ENCODE results near the gene DLGAP1.
"Not testable (repeated sequence)": the region's sequence is repeated elsewhere in the genome, so short reads cannot be mapped to it uniquely, and the experiment has no call there.

Gene DLGAP1

DNA sequence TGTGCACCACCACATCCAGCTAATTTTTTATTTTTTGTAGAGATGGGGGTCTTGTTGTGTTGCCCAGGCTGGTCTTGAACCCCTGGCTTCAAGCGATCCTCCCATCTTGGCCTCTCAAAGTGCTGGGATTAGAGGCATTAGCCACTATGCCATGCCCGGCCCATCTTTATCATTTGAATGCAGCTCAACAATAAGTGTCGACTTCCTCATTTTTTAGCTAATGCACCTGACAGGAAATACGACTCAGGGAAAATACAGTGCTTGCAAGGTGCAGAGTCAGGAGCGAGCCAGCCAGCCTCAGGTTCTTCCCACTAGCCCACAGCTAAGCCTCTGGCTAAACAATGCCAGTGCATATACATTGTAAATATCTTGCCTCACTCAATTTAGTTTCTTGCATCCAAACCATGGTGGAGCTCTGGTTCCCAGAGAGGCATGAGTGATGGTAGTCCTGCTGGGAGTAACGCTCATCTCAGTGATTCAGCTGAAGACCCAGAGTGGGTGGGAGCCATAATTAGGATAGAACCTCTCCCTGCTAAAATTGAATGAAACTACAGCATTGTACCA, 870.1 kb downstream of the DLGAP1 start:
- no peak for DNase-seq (ENCODE audit: low read depth)

GRCh38 chr18:3584266-3584861, 870.7 kb downstream of the DLGAP1 start:
- no peak for DNase-seq (ENCODE audit: low read depth)

GRCh38 chr18:3583873-3584247, 871.2 kb downstream of the DLGAP1 start:
- DNase-seq (ENCODE audit: low read depth) = no peak

- peak; percentile 64 for DNase-seq (ENCODE audit: low read depth)
Measured at GRCh38 chr18:3583106-3583872, 871.8 kb downstream of the DLGAP1 start.

DNA sequence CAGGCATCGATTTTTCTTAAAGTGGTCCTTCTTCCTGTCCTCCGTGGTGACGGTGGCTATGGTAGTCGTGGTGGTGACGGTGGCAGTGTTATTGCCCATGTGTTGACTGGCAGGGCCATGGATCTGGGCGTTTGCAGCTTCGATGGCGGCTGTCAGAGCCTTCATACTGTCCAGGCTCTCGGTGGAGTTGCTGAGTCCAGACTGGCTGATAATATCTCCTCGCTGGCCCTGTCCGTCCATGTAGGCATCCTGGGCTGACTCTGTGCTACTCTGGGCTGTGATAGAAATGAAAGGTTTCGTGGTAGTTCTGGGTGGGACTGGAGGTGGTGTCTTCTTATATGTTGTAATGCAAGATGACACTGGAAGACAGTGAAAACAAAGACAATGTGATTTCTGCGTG, 873.2 kb downstream of the DLGAP1 start:
- DNase-seq (ENCODE audit: low read depth) = no peak

DNA sequence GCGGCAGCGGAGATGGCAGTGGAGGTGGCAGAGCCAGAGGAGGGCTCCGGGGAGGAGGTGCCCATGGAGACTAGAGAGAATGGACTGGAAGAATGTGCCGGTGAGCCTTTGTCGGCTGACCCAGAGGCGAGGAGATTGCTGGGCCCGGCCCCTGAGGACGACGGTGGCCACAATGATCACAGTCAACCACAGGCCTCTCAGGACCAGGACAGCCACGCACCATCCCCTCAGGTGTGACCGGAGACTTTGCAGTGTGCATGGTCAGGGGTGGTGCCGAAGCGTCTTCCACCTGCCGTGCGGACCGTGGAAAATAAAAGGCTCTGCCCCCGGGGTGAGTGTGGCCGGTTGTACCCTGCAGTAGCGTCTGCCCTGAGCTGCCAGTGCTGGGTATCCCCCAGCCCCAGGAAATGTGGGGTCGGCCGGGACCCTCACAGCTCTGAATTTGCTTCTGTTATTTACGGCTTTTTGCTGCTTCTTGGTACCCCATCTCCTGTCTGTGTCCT, 874.5 kb downstream of the DLGAP1 start:
- DNase-seq (ENCODE audit: low read depth) = not testable (repeated sequence)

GRCh38 chr18:3579701-3580100, 875.4 kb downstream of the DLGAP1 start:
- peak; percentile 92 for DNase-seq (ENCODE audit: low read depth)

GRCh38 chr18:3578621-3579020, 876.5 kb downstream of the DLGAP1 start:
- DNase-seq (ENCODE audit: low read depth) = no peak

DNA sequence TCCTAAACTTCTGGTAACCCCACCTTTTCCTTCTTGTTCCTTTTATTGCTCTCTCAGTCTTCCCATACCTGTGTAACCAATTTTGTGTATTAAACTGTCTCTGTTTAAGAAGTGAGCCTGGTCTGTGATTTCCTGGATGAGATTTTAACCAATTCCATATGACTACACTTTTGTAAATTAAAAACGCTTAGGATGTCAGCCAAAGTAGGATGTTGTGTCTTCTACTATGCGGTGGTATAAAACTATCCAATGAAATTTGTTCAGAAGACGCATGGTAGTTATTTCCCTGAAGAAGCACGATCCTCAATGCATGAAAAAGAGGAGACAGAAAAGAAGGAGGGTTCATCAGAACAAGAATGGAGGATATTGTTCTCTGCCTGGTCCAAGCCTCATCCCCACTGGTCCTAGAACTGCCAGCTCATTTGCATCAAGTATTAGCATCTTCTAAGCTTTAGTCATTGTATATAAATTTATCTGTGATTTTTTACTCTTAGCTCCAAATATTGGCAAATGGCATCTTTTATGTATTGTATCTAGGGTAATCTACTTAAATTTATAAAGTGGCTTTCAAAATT, 877.7 kb downstream of the DLGAP1 start:
- DNase-seq (ENCODE audit: low read depth) = no peak

- no peak for DNase-seq (ENCODE audit: low read depth)
Measured at GRCh38 chr18:3572761-3573160, 882.3 kb downstream of the DLGAP1 start.

- DNase-seq (ENCODE audit: low read depth) = no peak
Measured at GRCh38 chr18:3566851-3567250, 888.3 kb downstream of the DLGAP1 start.

DNA sequence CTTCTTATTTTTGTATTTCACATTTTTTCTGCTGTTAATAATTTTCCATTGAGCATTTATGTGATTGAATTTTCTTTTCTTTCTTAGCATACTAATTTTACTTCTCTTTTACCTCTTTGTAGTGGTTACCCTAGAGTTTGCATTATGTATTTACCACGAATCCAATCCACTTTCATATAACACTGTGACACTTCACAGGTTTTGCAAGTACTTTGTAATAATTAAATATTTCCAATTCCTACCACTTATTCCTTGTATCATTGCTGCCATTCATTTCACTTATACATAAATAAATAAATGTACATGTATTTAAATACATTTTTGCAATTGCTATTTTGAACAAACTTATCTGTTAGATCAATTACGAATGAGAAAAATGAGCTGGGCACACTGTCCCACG, 894.4 kb downstream of the DLGAP1 start:
- DNase-seq (ENCODE audit: low read depth) = no peak

DNA sequence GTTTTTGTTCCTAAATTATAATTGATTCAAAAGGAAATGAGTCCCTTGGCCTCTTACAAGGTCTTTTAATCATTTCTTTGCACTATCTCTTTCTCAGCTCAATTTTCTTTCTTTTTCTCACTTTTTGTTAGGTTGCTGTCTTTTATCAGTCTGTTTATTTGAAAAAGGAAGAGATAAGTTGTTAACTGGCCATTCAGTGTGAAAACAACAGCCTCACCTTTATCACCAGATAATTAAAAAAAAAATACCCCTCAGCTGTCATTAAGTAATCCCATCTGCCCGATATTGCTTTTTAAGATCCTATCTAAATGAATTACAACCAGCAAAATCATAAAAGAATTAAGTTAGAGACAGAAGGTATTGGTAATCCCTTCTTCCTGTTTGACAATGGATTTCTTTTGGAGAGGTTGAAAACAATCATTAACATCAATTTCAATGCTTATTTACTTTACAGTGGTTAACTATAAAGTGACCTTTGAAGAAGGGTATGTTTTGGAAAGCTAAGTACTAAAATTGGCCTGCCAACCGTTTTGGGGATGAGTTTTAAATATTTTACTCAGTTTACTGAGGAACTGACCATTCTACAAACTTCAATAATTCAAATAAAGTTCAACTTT, 900.2 kb downstream of the DLGAP1 start:
- DNase-seq (ENCODE audit: low read depth) = no peak

GRCh38 chr18:3554091-3554601, 901.0 kb downstream of the DLGAP1 start:
- DNase-seq (ENCODE audit: low read depth) = peak; percentile 19

DNA sequence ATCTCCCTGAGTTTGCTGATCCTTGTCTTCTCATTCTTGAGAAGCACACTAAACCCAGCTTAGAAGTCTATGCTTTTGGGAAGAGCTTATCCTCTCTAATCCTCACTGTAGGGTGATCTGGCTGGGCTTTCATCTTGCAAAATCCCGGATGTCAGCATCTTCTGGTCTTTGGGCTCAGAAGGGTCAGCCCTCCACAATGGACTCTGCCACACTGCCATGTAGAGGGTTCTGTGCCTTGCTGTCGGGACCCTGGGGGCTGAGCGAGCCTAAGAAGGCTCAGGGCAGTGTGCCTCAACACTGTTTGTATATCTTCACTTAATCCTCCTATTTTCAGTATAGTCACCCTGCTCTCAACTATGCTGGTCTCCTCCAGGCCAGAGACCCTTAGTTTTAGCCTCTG, 902.8 kb downstream of the DLGAP1 start:
- no peak for DNase-seq (ENCODE audit: low read depth)

DNA sequence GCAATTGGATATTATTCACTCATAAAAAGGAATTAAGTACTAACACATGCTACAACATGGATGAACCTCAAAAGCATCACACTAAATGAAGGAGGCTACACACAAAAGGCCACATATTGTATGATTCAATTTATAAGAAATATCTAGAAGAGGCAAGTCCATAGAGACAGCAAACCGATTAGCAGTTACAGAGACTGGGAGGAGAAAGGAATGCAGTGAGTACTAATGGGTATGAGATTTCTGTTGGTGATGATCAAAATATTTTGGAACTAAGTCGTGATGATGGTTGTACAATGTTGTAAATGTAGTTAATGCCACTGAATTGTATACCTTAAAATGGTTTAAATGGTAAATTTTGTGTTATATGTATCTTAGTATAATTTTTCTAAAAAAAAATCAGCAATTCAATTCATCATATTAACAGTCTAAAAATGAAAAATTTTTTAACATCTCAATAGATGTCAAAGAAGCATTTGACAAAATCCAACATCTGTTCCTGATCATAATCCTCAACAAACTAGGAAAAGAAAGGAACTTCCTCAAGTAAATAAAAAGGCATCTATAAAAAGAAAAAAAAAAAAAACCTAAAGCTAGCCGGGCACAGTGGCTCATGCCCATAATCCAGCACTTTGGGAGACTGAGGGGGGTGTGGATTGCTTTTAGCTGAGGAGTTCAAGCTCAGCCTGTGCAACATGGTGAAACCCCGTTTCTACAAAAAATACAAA, 907.1 kb downstream of the DLGAP1 start:
- no peak for DNase-seq (ENCODE audit: low read depth)

DNA sequence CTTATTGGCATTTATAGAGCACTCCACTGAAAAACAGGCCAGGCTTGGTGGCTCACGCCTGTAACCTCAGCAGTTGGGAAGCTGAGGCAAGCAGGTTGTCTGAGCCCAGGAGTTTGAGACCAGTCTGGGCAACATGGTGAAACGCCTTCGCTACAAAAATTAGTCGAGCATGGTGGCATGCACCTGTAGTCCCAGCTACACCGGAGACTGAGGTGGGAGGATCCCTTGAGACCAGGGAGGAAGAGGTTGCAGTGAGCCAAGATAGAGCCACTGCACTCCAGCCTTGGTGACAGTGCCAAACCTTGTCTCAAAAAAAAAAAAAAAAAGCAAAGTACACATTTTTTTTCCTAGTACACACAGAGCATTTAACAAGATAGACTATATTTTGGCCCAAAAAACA, 909.0 kb downstream of the DLGAP1 start:
- no peak for DNase-seq (ENCODE audit: low read depth)

DNA sequence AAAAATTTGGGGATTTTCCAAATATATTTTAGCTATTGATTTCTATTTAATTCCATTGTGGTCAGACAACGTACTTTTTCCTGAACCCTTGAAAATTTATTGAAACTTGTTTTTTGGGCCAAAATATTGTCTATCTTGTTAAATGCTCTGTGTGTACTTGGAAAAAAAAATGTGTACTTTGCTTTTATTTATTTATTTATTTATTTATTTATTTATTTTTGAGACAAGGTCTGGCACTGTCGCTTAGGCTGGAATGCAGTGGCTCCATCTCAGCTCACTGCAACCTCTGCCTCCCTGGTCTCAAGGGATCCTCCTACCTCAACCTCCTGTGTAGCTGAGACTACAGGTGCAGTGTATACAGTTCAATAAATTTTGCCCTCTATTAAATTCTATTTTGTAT, 910.6 kb downstream of the DLGAP1 start:
- DNase-seq (ENCODE audit: low read depth) = no peak

DNA sequence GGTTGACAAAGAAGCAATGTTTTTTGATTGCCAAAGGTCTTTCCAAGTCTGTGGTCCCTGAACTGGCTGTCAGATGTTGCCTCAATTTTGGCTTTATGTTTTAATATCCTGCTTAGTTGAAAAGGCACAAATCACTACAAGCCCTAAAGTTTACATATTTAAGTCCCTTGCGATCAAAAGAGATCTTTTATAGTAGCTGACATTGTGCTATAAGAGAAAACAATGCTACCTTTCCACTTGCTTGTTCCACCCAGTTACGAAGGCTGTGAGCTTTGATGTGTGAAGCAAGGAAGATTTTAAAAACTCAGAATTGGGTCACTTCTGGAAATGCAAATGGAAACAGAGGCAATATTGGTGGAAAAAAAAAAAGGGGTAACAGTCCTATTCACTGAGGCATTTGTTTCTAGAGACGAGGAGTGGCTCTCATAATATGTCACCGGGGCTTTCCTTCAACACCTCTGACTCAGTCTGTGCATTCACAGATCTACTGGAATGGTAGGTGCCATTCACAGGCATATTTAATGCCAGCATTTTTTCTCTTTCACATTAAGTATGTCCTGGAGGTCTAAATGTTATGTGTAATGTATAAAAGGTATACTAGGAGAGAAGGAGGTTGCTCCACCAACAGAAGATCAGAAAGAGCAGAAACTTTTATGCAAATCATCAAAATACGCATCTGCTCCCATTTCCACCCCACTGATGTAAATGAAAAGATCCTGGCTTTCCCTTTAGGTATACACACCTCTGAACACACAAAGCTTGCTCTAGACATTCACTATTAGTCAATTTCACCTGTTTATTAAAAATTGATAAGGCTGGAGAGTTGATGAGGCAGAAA, 913.3 kb downstream of the DLGAP1 start:
- DNase-seq (ENCODE audit: low read depth) = no peak

- DNase-seq (ENCODE audit: low read depth) = no peak
Measured at GRCh38 chr18:3540805-3541548, 914.1 kb downstream of the DLGAP1 start.

All from amniotic epithelial cell (primary cell).